Thyroid gland (tissue), 4 donors: ENCODE data around the gene EBF3. TPM values are rescaled to one million over a fixed set of nuclear protein-coding genes. Genes with fewer than 3 reads are reported as not detected.

ENCODE experiments used
- DNase-seq, 2 donors: peaks; one replicate each; pipeline ENCODE4 v3.0.0-alpha.2; 2019
- H3K27ac ChIP-seq, 3 donors: fragments of 200-600 bp; sonication (generic); 1 replicate in 2 of 3; 2 replicates in 1 of 3; pipeline ENCODE4 v1.5.1; 2016 to 2019; ENCODE audit warnings: mild to moderate bottlenecking in 1 of 3, moderate library complexity in 1 of 3
- H3K27me3 ChIP-seq: fragments of 200-600 bp; sonication (generic); one replicate; pipeline ENCODE4 v1.5.1; 2019
- H3K36me3 ChIP-seq, 2 donors: fragments of 200-600 bp; sonication (generic); one replicate each; pipeline ENCODE4 v1.5.1; 2016 to 2019
- H3K4me1 ChIP-seq, 2 donors: fragments of 200-600 bp; sonication (generic); one replicate each; pipeline ENCODE4 v1.5.1; 2017 to 2019
- H3K4me3 ChIP-seq, 3 donors: fragments of 200-600 bp; sonication (generic); replicated peaks in 1 of 3; 1 replicate in 2 of 3; 2 replicates in 1 of 3; pipeline ENCODE4 v1.5.1; 2016; ENCODE audit warnings: mild to moderate bottlenecking in 1 of 3
- H3K9me3 ChIP-seq: fragments of 200-600 bp; sonication (generic); one replicate; pipeline ENCODE4 v1.5.1; 2017
- POLR2A ChIP-seq, 2 donors: fragments of 450-650 bp; IDR thresholded peaks; one replicate each; pipeline ENCODE4 v1.6.1; 2017; ENCODE audit warnings: antibody characterized with exemption in 2 of 2, mild to moderate bottlenecking in 2 of 2, moderate library complexity in 1 of 2
- WGBS, 2 donors: methylation state at CpG; one replicate each; pipeline ENCODE4 v1.1.5; 2017; 5-methylcytosine and 5-hydroxymethylcytosine counted together
- intact Hi-C: fragments of 100-400 bp; cut with DNase I; formaldehyde crosslinking; loops from one replicate; pipeline ENCODE4 v1.15.1; 2023
- total RNA-seq, 4 donors: library from RNA; depleted of rRNA; stranded (reverse); fragments of >200 nt; gene quantifications; one replicate each; pipeline ENCODE4 v1.2.3, GENCODE V29; 2016
- TF ChIP-seq, protein P1 (sequence below), 6 experiments: fragments of 200-600 bp in 3 of 6; fragments of 450-650 bp in 3 of 6; sonication (generic) in 3 of 6; IDR thresholded peaks; one replicate each; pipeline ENCODE4 v1.5.1; 2016 to 2019; ENCODE audit warnings: antibody characterized with exemption in 6 of 6, mild to moderate bottlenecking in 2 of 6, inconsistent platforms in 1 of 6, moderate library complexity in 1 of 6

The EBF3 gene
- total RNA-seq, 4 donors from 2014 or later = 6.8 to 12.5 (median 8.8) TPM

DNA sequence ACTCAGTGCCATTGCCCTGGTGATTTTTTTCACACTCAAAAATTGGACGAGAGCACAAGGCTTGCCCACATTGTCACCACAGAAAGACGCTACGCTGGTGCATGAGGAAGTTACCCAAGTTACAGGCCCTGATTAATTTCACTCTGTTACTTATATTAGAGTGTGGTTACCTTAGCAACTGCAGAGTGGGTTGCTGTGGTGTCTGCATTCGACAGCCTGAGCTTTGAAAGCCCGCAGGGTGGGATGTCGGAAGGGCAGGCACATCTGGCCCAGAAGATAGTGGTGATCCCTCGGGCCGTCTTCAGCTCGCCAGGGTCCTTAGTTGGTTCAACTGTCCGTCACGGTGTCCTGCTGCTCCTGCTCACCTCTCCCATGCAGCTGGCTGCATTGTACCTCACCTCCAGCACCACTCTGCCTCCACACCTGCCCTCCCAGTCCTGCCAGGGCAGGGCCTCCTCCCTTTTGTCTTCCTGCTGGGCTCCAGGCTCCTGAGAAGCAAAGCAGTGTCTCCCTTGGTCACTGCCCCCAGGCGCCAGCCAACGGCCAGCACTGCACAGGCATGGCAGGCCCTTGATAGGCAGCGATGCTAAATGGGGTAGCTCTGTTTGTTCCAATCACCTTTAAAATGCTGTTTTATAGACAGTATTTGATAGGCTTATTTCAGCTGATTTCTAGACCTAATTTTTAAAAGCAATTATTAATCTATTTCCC is 167.2 kb downstream of the EBF3 start:
- TF ChIP-seq POLR2A (IDR thresholded peaks at IDR 0.05) = no peak
- TF ChIP-seq, protein P1, sequence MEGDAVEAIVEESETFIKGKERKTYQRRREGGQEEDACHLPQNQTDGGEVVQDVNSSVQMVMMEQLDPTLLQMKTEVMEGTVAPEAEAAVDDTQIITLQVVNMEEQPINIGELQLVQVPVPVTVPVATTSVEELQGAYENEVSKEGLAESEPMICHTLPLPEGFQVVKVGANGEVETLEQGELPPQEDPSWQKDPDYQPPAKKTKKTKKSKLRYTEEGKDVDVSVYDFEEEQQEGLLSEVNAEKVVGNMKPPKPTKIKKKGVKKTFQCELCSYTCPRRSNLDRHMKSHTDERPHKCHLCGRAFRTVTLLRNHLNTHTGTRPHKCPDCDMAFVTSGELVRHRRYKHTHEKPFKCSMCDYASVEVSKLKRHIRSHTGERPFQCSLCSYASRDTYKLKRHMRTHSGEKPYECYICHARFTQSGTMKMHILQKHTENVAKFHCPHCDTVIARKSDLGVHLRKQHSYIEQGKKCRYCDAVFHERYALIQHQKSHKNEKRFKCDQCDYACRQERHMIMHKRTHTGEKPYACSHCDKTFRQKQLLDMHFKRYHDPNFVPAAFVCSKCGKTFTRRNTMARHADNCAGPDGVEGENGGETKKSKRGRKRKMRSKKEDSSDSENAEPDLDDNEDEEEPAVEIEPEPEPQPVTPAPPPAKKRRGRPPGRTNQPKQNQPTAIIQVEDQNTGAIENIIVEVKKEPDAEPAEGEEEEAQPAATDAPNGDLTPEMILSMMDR (IDR thresholded peaks at IDR 0.05) = no peak
- H3K4me3 ChIP-seq = no peak overlapping the region
- no peaks in the 10 kb centered on the region for H3K4me1 ChIP-seq
- no peaks in the 10 kb centered on the region for H3K9me3 ChIP-seq
- intact Hi-C loops = no loop called here
- 76 to 87% methylated on average over 6 to 14 of the region's 14 CpGs for WGBS, 2 donors
- H3K36me3 ChIP-seq = no peaks in the 10 kb centered on the region
- DNase-seq = no peak
- no peak overlapping the region for H3K27ac ChIP-seq
- H3K27me3 ChIP-seq = no peaks in the 10 kb centered on the region

DNA sequence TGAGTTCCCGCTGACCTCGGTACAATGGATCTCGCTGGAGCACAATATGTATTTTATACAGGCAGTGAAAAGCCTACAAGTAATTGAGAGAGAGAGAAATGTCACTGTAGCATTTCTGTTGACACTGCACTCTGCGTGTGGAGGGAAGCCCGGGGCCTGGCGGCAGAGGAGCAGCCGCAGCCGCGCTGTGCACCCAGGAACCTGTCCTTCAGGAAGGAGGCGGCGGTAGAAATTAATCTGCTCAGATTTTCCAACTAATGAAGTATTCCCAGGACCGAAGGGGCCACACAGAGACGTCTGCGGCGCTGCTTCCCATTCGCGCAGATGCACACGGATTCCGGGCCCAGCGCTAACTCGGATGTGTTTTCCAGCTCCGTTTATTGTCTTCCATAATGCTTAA is 170.1 kb downstream of the EBF3 start:
- H3K4me3 ChIP-seq = no peak overlapping the region
- 92 to 96% methylated on average over 22 of the region's 22 CpGs for WGBS, 2 donors
- H3K27ac ChIP-seq = no peak overlapping the region
- intact Hi-C loops = no loop called here
- TF ChIP-seq POLR2A (IDR thresholded peaks at IDR 0.05) = no peak
- TF ChIP-seq, protein P1 (IDR thresholded peaks at IDR 0.05) = no peak
- no peaks in the 10 kb centered on the region for H3K9me3 ChIP-seq
- no peaks in the 10 kb centered on the region for H3K36me3 ChIP-seq
- H3K4me1 ChIP-seq = no peaks in the 10 kb centered on the region
- H3K27me3 ChIP-seq = no peaks in the 10 kb centered on the region
- DNase-seq = no peak

DNA sequence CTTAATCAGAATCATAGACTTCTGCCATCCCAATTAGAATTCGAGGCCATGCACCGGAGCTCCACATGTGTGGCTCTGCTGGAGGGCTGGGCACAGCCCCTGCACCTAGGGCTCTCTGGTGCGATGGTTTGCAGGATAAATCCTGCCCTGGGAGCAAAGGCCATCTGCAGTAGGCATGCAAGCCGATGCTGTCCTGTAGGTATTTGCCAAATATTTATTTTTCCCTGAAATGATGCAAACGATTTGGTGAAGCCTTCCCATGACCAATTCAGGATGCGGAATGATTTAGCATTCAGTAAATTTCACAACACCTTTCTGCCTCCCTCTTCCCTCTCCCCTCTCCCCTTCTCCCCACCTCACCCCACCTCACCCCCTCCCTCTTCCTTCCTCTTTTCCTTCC is 170.6 kb downstream of the EBF3 start:
- no peaks in the 10 kb centered on the region for H3K36me3 ChIP-seq
- H3K4me3 ChIP-seq = no peak overlapping the region
- intact Hi-C loops = no loop called here
- WGBS, 2 donors = 90% methylated on average over 6 of the region's 6 CpGs
- no peak for DNase-seq
- no peaks in the 10 kb centered on the region for H3K4me1 ChIP-seq
- no peaks in the 10 kb centered on the region for H3K9me3 ChIP-seq
- no peak overlapping the region for H3K27ac ChIP-seq
- TF ChIP-seq POLR2A (IDR thresholded peaks at IDR 0.05) = no peak
- TF ChIP-seq, protein P1 (IDR thresholded peaks at IDR 0.05) = no peak
- no peaks in the 10 kb centered on the region for H3K27me3 ChIP-seq

DNA sequence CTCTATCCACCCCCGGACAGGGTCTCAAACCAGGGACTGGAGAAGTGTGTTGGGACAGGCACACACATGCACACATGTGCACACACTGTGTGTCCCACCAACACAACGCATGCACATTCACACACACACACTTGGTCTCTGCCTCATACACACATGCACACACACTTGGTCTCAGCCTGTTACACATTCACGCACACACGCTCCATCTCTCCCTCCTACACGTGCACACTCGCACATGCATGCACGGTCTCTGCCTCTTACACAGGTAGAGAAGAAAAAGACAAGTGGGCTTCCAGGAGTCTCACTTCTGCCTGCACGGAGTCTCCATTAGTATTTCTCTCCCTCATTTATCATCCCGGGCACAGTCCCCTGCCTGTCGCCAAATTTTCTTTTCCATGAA is 171.2 kb downstream of the EBF3 start:
- H3K27me3 ChIP-seq = no peaks in the 10 kb centered on the region
- no peaks in the 10 kb centered on the region for H3K9me3 ChIP-seq
- TF ChIP-seq POLR2A (IDR thresholded peaks at IDR 0.05) = no peak
- TF ChIP-seq, protein P1 (IDR thresholded peaks at IDR 0.05) = no peak
- intact Hi-C loops = no loop called here
- H3K4me1 ChIP-seq = no peaks in the 10 kb centered on the region
- H3K4me3 ChIP-seq = no peak overlapping the region
- no peak overlapping the region for H3K27ac ChIP-seq
- DNase-seq = no peak
- H3K36me3 ChIP-seq = no peaks in the 10 kb centered on the region
- WGBS, 2 donors = 92 to 95% methylated on average over 10 of the region's 10 CpGs

DNA sequence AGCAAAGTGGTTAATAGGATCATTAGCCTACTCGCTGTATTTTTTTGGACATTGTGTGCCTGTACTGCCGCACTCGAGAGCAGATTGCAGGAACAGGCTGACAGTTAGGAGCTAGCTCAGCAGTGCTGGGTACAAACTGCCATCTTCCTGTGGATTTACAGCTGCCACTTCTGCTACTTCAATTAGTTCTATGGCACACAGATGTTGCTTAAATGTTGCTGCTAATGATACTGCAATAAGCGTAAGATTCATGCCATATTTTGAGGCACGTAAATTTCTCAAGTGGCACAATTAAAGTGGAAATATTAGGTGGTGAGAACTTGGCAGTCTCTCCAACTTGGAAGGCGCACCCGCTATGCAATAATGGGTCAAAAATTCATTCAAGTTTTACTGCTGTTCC is 171.9 kb downstream of the EBF3 start:
- Histone ChIP-seq H3K4me3 (no peak overlapping the region), H3K9me3 (no peaks in the 10 kb centered on the region), H3K36me3 (no peaks in the 10 kb centered on the region), H3K27me3 (no peaks in the 10 kb centered on the region), H3K27ac (no peak overlapping the region), H3K4me1 (no peaks in the 10 kb centered on the region)
- 85 to 90% methylated on average over 7 of the region's 7 CpGs for WGBS, 2 donors
- intact Hi-C loops = no loop called here
- no peak for DNase-seq
- no peak for TF ChIP-seq POLR2A (IDR thresholded peaks at IDR 0.05)
- TF ChIP-seq, protein P1 (IDR thresholded peaks at IDR 0.05) = no peak
